IMR-90 (cell line): ENCODE data around the gene MACF1. TPM values are rescaled to one million over a fixed set of nuclear protein-coding genes. Genes with fewer than 3 reads are reported as not detected.

Source experiments
- ATAC-seq: fragments of 200-7000 bp; cut with Tn5 transposase; 2 replicates; pipeline ENCODE4 v1.9.1; 2020; ENCODE audit warnings: low read depth, mild to moderate bottlenecking, moderate library complexity
- BruUV-seq: library from RNA; stranded (reverse); fragments of 400-500 nt; replicated peaks from 2 replicates; lab custom pipeline; 2021; lab: Mats Ljungman, UMichigan
- CTCF ChIA-PET: fragments of 300-600 bp; formaldehyde crosslinking; extraction: SDS; loops from one replicate; lab custom pipeline; 2021; ENCODE audit warnings: antibody characterized with exemption; lab: Yijun Ruan, JAX
- POLR2A ChIA-PET: fragments of 300-600 bp; sonication (Branson Sonifier 250); formaldehyde crosslinking; loops from one replicate; lab custom pipeline; 2022; ENCODE audit warnings: antibody characterized with exemption; ENCODE audit not compliant: unreplicated experiment; lab: Charles Lee
- DNase-seq: peaks from one replicate; pipeline ENCODE4 v3.0.0; 2013
- H2AFZ ChIP-seq: replicated peaks from 2 replicates; pipeline ENCODE3; 2013; ENCODE audit warnings: low read length, mild to moderate bottlenecking; ENCODE audit not compliant: poor library complexity
- H2AK5ac ChIP-seq: 2 replicates; pipeline ENCODE4 v1.6.1; 2013; ENCODE audit warnings: low read depth, low read length, inconsistent platforms
- H2AK9ac ChIP-seq: replicated peaks from 2 replicates; pipeline ENCODE3; 2013; ENCODE audit warnings: mild to moderate bottlenecking, low read depth, low read length, moderate library complexity; ENCODE audit not compliant: poor library complexity
- H2BK120ac ChIP-seq: 2 replicates; pipeline ENCODE4 v1.6.1; 2013; ENCODE audit warnings: low read depth, low read length, inconsistent platforms
- H2BK15ac ChIP-seq: 3 replicates; pipeline ENCODE4 v1.6.1; 2013; ENCODE audit warnings: low read depth, low read length, inconsistent platforms
- H2BK20ac ChIP-seq: 2 replicates; pipeline ENCODE4 v1.6.1; 2013; ENCODE audit warnings: low read depth, mild to moderate bottlenecking, inconsistent platforms, low read length, moderate library complexity
- H2BK5ac ChIP-seq: 2 replicates; pipeline ENCODE4 v1.6.1; 2013; ENCODE audit warnings: mild to moderate bottlenecking, low read depth, low read length, inconsistent platforms; ENCODE audit not compliant: poor library complexity, severe bottlenecking
- H3K14ac ChIP-seq: replicated peaks from 2 replicates; pipeline ENCODE4 v1.6.1; 2013; ENCODE audit warnings: low read depth, low read length, inconsistent platforms
- H3K18ac ChIP-seq: 2 replicates; pipeline ENCODE4 v1.6.1; 2013; ENCODE audit warnings: low read depth, low read length, control low read depth
- H3K23ac ChIP-seq: 2 replicates; pipeline ENCODE4 v1.6.1; 2013; ENCODE audit warnings: low read depth, low read length, inconsistent platforms
- H3K27ac ChIP-seq: 2 replicates; pipeline ENCODE4 v1.5.1; 2013; ENCODE audit warnings: mild to moderate bottlenecking, control low read depth, low read length; ENCODE audit not compliant: insufficient read depth
- H3K27me3 ChIP-seq: 2 replicates; pipeline ENCODE4 v1.6.1; 2013; ENCODE audit warnings: low read length; ENCODE audit not compliant: control insufficient read depth, insufficient read depth
- H3K36me3 ChIP-seq: 2 replicates; pipeline ENCODE4 v1.6.1; 2013; ENCODE audit warnings: low read length, mixed read lengths; ENCODE audit not compliant: control insufficient read depth, insufficient read depth
- H3K4ac ChIP-seq: 2 replicates; pipeline ENCODE4 v1.6.1; 2013; ENCODE audit warnings: low read depth, low read length, inconsistent platforms
- H3K4me1 ChIP-seq: 2 replicates; pipeline ENCODE4 v1.6.1; 2013; ENCODE audit warnings: low read length, mixed read lengths; ENCODE audit not compliant: control insufficient read depth, insufficient read depth
- H3K4me2 ChIP-seq: 2 replicates; pipeline ENCODE4 v1.6.1; 2013; ENCODE audit warnings: low read depth, mild to moderate bottlenecking, control low read depth, low read length, moderate library complexity
- H3K4me3 ChIP-seq: 2 replicates; pipeline ENCODE4 v1.5.1; 2013; ENCODE audit warnings: low read depth, mild to moderate bottlenecking, control low read depth, low read length, moderate library complexity; ENCODE audit not compliant: insufficient read depth
- H3K56ac ChIP-seq: 2 replicates; pipeline ENCODE4 v1.6.1; 2013; ENCODE audit warnings: low read length, inconsistent platforms; ENCODE audit not compliant: insufficient read depth; ENCODE audit errors: extremely low read depth
- H3K79me1 ChIP-seq, 2 experiments: 2 replicates each; pipeline ENCODE4 v1.6.1; 2013; ENCODE audit warnings: low read length in 2 of 2, inconsistent platforms in 1 of 2, low read depth in 1 of 2
- H3K9ac ChIP-seq: 2 replicates; pipeline ENCODE4 v1.6.1; 2013; ENCODE audit warnings: low read depth, low read length, control low read depth
- H3K9me1 ChIP-seq: 2 replicates; pipeline ENCODE4 v1.6.1; 2013; ENCODE audit warnings: low read length, inconsistent platforms; ENCODE audit not compliant: insufficient read depth
- H3K9me3 ChIP-seq: 2 replicates; pipeline ENCODE4 v1.6.1; 2013; ENCODE audit warnings: low read length; ENCODE audit not compliant: control insufficient read depth, insufficient read depth
- H4K20me1 ChIP-seq: 2 replicates; pipeline ENCODE4 v1.6.1; 2013; ENCODE audit warnings: low read length, inconsistent platforms; ENCODE audit not compliant: insufficient read depth
- H4K5ac ChIP-seq: 2 replicates; pipeline ENCODE4 v1.6.1; 2013; ENCODE audit warnings: mild to moderate bottlenecking, low read depth, low read length, control low read depth
- H4K8ac ChIP-seq, 2 experiments: 2 replicates each; pipeline ENCODE4 v1.6.1; 2013; ENCODE audit warnings: low read depth in 2 of 2, low read length in 2 of 2, control low read depth in 1 of 2, inconsistent platforms in 1 of 2
- H4K91ac ChIP-seq: 2 replicates; pipeline ENCODE4 v1.6.1; 2013; ENCODE audit warnings: low read depth, low read length, inconsistent platforms; ENCODE audit not compliant: insufficient read depth
- BHLHE40 ChIP-seq: fragments of 150-350 bp; IDR thresholded peaks from 2 replicates; pipeline ENCODE4 v1.6.1; 2016; ENCODE audit warnings: mild to moderate bottlenecking, low read depth, low read length
- CTCF ChIP-seq: conservative IDR thresholded peaks from 2 replicates; pipeline ENCODE4 v1.5.1; 2012; ENCODE audit warnings: mild to moderate bottlenecking, low read depth, low read length, improper control_type of control experiment
- ELK1 ChIP-seq: fragments of 150-350 bp; IDR thresholded peaks from 2 replicates; pipeline ENCODE4 v1.6.1; 2016; ENCODE audit warnings: low read depth, mild to moderate bottlenecking, low read length, moderate library complexity, borderline replicate concordance
- FOS ChIP-seq: fragments of 150-350 bp; IDR thresholded peaks from 2 replicates; pipeline ENCODE4 v1.6.1; 2016; ENCODE audit warnings: low read depth, low read length
- MAFK ChIP-seq: IDR thresholded peaks from 2 replicates; pipeline ENCODE4 v1.6.1; 2012; ENCODE audit warnings: low read depth, low read length, improper control_type of control experiment
- MAZ ChIP-seq: IDR thresholded peaks from 2 replicates; pipeline ENCODE4 v1.6.1; 2012; ENCODE audit warnings: low read depth, mild to moderate bottlenecking, low read length, improper control_type of control experiment, moderate library complexity, borderline replicate concordance
- MXI1 ChIP-seq: IDR thresholded peaks from 2 replicates; pipeline ENCODE4 v1.6.1; 2012; ENCODE audit warnings: low read depth, mild to moderate bottlenecking, low read length, moderate library complexity, borderline replicate concordance
- SMC3 ChIP-seq: fragments of 150-350 bp; IDR thresholded peaks from 2 replicates; pipeline ENCODE4 v1.6.1; 2016; ENCODE audit warnings: low read depth, mild to moderate bottlenecking, antibody characterized with exemption, low read length, moderate library complexity
- WGBS, 2 experiments: methylation state at CpG; one replicate each; pipeline versions ENCODE4 v1.1.5 to v1.1.7; 2013; ENCODE audit warnings: missing lambda C conversion rate in 2 of 2; ENCODE audit not compliant: insufficient read length in 1 of 2; ENCODE audit errors: extremely low coverage in 2 of 2; 5-methylcytosine and 5-hydroxymethylcytosine counted together
- dilution Hi-C: fragments of 300-500 bp; cut with HindIII; formaldehyde crosslinking; loops from one replicate; pipeline ENCODE4 v1.14.3; 2018; ENCODE audit warnings: low sequenced_read_pairs; ENCODE audit not compliant: unreplicated experiment
- in situ Hi-C: fragments of 300-500 bp; cut with MboI; formaldehyde crosslinking; loops from 3 replicates; pipeline ENCODE4 v1.14.3; 2019; ENCODE audit warnings: low sequenced_read_pairs, inconsistent platforms, mixed read lengths
- intact Hi-C: fragments of 100-400 bp; cut with micrococcal nuclease; formaldehyde crosslinking; loops from 2 replicates; pipeline ENCODE4 v1.10.0; 2022
- polyA plus RNA-seq, 3 experiments: library from polyadenylated mRNA; depleted of rRNA; stranded (reverse); fragments of >200 nt; gene quantifications; 2 replicates each; pipeline ENCODE4 v1.2.3, GENCODE V29; 2012; ENCODE audit warnings: low replicate concordance in 1 of 3
- total RNA-seq: library from RNA; depleted of rRNA; stranded (reverse); fragments of >200 nt; gene quantifications from 2 replicates; pipeline ENCODE4 v1.2.3, GENCODE V29; 2012

MACF1 gene
- total and polyA plus RNA-seq, 2 of the 4 experiments (the other 2 are of a cell fraction), result 67.6 to 369 TPM

DNA sequence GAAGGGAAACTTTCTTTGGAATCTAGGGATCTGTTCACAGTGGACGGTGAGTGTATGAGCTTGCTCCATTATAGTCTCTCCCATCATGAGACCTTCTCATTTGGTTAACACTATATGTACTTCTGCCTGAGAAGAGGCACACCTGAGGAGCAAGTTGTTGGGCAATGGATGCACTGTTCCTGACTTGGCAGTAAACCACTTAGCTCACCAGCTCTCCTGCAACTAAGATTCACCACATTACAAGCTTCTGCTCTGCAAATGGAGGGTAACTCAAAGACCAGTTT lies 10.2 kb downstream of the MACF1 start:
- Histone ChIP-seq H3K27ac (no peak overlapping the region; the same call in 1 of the 2 replicates), H3K4ac (peak overlapping the region; percentile 37), H3K79me1 (peaks cover 31 to 69% of the 10 kb centered on the region in 2 experiments), H3K4me2 (no peak overlapping the region), H2AK9ac (peak overlapping the region; percentile 10), H3K14ac (peak overlapping the region; percentile 52; the same call in 1 of the 2 replicates), H3K56ac (no peak overlapping the region), H3K4me3 (no peak overlapping the region), H4K5ac (no peak overlapping the region), H4K20me1 (peaks cover 59% of the 10 kb centered on the region), H3K9ac (no peak overlapping the region), H4K91ac (no peak overlapping the region), H2BK15ac (no peak overlapping the region; the same call in 2 of the 3 replicates), H2BK5ac (no peak overlapping the region), H3K4me1 (peaks cover 27% of the 10 kb centered on the region), H2AFZ (no peak overlapping the region), H2BK20ac (no peak overlapping the region), H3K36me3 (0 out of 2 replicates have a peak, but pooled peaks cover 2% of the 10 kb centered on the region), H3K18ac (no peak overlapping the region), H2BK120ac (no peak overlapping the region), H3K9me1 (peaks cover 19% of the 10 kb centered on the region), H4K8ac (no peak overlapping the region; a peak in 1 of 4 replicates), H3K23ac (0 out of 2 replicates have a peak overlapping the region, but pooled peaks have one; percentile 35), H3K27me3 (no peaks in the 10 kb centered on the region), H2AK5ac (no peak overlapping the region), H3K9me3 (no peaks in the 10 kb centered on the region)
- in situ Hi-C loops (no loop called here), intact Hi-C loops (no loop called here), dilution Hi-C loops (no loop called here)
- ATAC-seq (no peak), DNase-seq (no peak)
- ChIA-PET POLR2A (interaction anchor here (1.4 kb wide), 1 partner anchor 10 kb away, joined by 3 read pairs; no protein-coding TSS in a partner anchor), CTCF (interaction anchor here (0.5 to 1.4 kb wide), 5 partner anchors 11 to 91 kb away, joined by 3 to 4 read pairs (median 3); no protein-coding TSS in a partner anchor)
- no TSS peak for BruUV-seq
- TF ChIP-seq CTCF, result no peak
- TF ChIP-seq BHLHE40, result no peak
- no peak for TF ChIP-seq MAFK
- no peak for TF ChIP-seq FOS
- no peak for TF ChIP-seq ELK1
- TF ChIP-seq MXI1, result no peak
- no peak for TF ChIP-seq SMC3
- no peak for TF ChIP-seq MAZ
- no CpG with 5 or more reads among the region's 1 CpG for WGBS, 2 experiments
